Muscle layer of duodenum (tissue), 2 donors: ENCODE measurements around the gene DRD2.

Source experiments
- H3K27ac ChIP-seq: one replicate; pipeline ENCODE4 v1.7.0; 2013; ENCODE audit warnings: mild to moderate bottlenecking, low read length
- H3K27me3 ChIP-seq: one replicate; pipeline ENCODE4 v1.7.0; 2013; ENCODE audit warnings: low read depth, mild to moderate bottlenecking, control low read depth, low read length
- H3K36me3 ChIP-seq, 2 donors: one replicate each; pipeline ENCODE4 v1.7.0; 2013; ENCODE audit warnings: low read length in 2 of 2, control low read depth in 1 of 2, mild to moderate bottlenecking in 1 of 2; ENCODE audit not compliant: insufficient read depth in 2 of 2, control insufficient read depth in 1 of 2
- H3K4me1 ChIP-seq, 2 donors: one replicate each; pipeline ENCODE4 v1.7.0; 2013; ENCODE audit warnings: low read length in 2 of 2, mild to moderate bottlenecking in 2 of 2, control low read depth in 1 of 2, moderate library complexity in 1 of 2; ENCODE audit not compliant: insufficient read depth in 2 of 2, control insufficient read depth in 1 of 2
- H3K4me3 ChIP-seq, 2 donors: one replicate each; pipeline ENCODE4 v1.7.0; 2013; ENCODE audit warnings: low read length in 2 of 2, low read depth in 1 of 2, mild to moderate bottlenecking in 1 of 2
- H3K9me3 ChIP-seq, 2 donors: one replicate each; pipeline ENCODE4 v1.7.0; 2013; ENCODE audit warnings: low read length in 2 of 2, control low read depth in 1 of 2, mild to moderate bottlenecking in 1 of 2; ENCODE audit not compliant: control insufficient read depth in 1 of 2
- donor health status: healthy.

Gene DRD2

GRCh38 chr11:113411536-113411935 is 63.7 kb downstream of the DRD2 start:
- H3K4me3 ChIP-seq = no peak overlapping the region
- no peaks in the 10 kb centered on the region for H3K9me3 ChIP-seq
- H3K4me1 ChIP-seq = no peaks in the 10 kb centered on the region
- no peaks in the 10 kb centered on the region for H3K27me3 ChIP-seq
- no peaks in the 10 kb centered on the region for H3K36me3 ChIP-seq
- no peak overlapping the region for H3K27ac ChIP-seq

DNA sequence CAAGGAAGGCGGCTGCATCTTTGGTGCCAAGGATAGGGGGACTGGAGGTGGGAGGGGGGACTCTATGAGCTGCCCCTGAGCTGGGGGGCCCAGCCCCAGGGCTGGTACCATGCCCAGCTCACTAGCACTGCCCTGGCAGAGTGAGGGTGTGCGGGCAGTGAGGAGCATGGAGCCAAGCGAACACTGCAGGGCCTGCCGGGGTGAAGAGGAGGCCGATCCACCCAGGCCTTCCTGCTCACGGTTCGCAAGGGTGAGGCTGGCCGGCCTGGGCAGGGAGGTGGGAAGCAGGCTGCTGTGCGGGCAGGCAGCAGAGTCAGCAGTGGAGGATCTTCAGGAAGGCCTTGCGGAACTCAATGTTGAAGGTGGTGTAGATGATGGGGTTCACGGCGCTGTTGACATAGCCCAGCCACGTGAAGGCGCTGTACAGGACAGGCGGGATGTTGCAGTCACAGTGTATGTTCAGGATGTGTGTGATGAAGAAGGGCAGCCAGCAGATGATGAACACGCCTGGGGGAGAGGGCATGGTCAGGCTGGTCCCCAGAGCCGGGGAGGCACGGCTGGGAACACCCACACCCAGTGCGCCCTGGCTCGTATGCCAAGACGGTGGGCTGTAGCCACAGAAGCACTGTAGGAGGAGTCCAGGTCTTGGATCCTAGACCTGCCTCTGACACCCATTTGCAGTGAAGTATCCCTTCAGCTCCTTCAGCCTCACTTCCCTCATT is 64.6 kb downstream of the DRD2 start:
- H3K4me3 ChIP-seq = no peak overlapping the region
- no peaks in the 10 kb centered on the region for H3K4me1 ChIP-seq
- H3K36me3 ChIP-seq = no peaks in the 10 kb centered on the region
- no peak overlapping the region for H3K27ac ChIP-seq
- H3K27me3 ChIP-seq = no peaks in the 10 kb centered on the region
- no peaks in the 10 kb centered on the region for H3K9me3 ChIP-seq

DNA sequence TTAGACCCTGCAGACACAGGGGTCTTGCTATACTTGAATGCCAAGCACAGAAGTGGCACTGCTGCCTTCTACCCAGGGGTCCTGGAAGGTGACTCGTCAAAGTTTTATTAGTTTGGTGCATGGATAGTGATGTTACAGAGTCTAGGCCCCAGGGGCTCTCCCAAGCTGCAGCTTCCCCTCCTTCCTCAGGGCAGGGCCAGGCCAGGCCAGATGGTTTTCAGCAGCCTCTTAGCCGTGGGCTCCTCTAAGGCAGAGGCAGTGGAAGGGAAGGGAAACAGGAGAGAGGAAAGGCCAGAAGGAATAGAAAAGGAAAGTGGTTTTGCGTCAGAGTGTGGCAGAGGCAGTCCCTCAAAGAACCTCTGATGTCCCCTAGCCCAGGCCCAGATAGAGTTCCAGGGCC is 65.7 kb downstream of the DRD2 start:
- H3K27ac ChIP-seq = no peak overlapping the region
- H3K9me3 ChIP-seq = no peaks in the 10 kb centered on the region
- H3K4me1 ChIP-seq = no peaks in the 10 kb centered on the region
- no peaks in the 10 kb centered on the region for H3K36me3 ChIP-seq
- no peaks in the 10 kb centered on the region for H3K27me3 ChIP-seq
- no peak overlapping the region for H3K4me3 ChIP-seq

DNA sequence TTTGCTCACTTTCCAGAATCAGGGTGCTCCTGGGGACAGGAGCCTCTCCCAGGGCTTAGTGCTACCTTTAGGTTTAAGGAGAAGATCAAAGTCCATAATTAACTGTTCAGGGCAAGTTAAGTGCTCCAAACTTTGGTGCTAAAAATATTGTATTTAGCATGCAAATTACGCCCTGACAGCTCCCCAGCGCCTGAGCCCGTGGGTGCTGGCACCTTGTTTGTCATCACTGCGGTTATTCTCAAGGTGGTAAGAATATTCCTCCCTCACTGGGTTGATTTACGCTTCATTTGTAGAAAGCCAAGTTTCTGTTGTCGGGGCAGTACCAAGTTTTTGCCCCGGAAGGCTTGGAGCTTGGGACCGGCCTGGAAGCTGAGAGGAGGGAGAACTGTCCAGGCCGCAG is 66.3 kb downstream of the DRD2 start:
- Histone ChIP-seq H3K4me1 (no peaks in the 10 kb centered on the region), H3K27me3 (no peaks in the 10 kb centered on the region), H3K36me3 (no peaks in the 10 kb centered on the region), H3K9me3 (no peaks in the 10 kb centered on the region), H3K4me3 (no peak overlapping the region), H3K27ac (no peak overlapping the region)

GRCh38 chr11:113408206-113408605 is 67.0 kb downstream of the DRD2 start:
- H3K27ac ChIP-seq = no peak overlapping the region

GRCh38 chr11:113407163-113407562 is 68.0 kb downstream of the DRD2 start:
- H3K27ac ChIP-seq = no peak overlapping the region
- no peaks in the 10 kb centered on the region for H3K4me1 ChIP-seq
- H3K27me3 ChIP-seq = no peaks in the 10 kb centered on the region
- H3K4me3 ChIP-seq = no peak overlapping the region
- no peaks in the 10 kb centered on the region for H3K9me3 ChIP-seq
- no peaks in the 10 kb centered on the region for H3K36me3 ChIP-seq

More at GRCh38 chr11:113408206-113408605, 67.0 kb downstream of the DRD2 start:
- Histone ChIP-seq H3K36me3 (no peaks in the 10 kb centered on the region), H3K9me3 (no peaks in the 10 kb centered on the region), H3K4me3 (no peak overlapping the region), H3K4me1 (no peaks in the 10 kb centered on the region), H3K27me3 (no peaks in the 10 kb centered on the region)

DNA sequence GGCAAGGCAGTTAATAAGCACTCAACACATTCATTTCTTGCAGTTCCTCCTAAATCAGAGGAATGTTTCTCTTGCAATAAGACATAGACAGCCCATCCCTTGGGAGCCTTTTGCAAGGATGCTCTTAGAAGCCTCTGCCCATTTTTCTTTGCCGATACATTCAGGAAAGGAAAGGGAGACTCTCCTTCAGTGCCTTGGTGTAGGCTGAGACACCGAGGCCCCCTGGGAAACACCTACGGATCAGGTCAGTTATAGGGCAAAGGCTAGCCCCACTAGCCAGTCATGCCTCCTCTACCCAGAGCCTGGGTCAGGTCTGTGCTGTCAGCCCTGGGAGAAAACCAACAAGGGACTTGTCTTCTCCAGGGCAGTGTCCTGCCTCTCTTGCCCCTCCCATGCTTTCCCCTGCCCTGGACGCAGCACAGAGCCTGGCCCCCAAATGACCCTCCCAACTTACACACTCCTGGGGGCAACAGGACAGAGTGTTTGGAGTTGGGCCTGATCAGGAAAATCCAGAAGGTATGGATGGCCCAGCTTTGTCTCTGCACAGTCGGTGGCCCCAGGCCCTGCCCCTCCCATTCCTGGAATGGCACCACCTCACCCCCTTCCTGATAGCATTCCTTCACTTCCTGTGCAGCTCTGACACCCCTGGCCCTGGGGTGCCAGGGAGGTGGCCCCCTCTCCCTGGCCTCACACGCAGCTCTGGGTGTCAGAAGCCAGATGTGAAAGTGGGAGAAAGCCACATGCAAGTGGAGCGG is 69.3 kb downstream of the DRD2 start:
- Histone ChIP-seq H3K4me3 (no peak overlapping the region), H3K4me1 (no peaks in the 10 kb centered on the region), H3K27ac (no peak overlapping the region), H3K36me3 (no peaks in the 10 kb centered on the region), H3K27me3 (no peaks in the 10 kb centered on the region), H3K9me3 (no peaks in the 10 kb centered on the region)

GRCh38 chr11:113404859-113405430 is 70.3 kb downstream of the DRD2 start:
- H3K4me1 ChIP-seq = no peaks in the 10 kb centered on the region
- no peaks in the 10 kb centered on the region for H3K27me3 ChIP-seq
- no peaks in the 10 kb centered on the region for H3K36me3 ChIP-seq
- no peak overlapping the region for H3K27ac ChIP-seq
- no peak overlapping the region for H3K4me3 ChIP-seq
- H3K9me3 ChIP-seq = no peaks in the 10 kb centered on the region

DNA sequence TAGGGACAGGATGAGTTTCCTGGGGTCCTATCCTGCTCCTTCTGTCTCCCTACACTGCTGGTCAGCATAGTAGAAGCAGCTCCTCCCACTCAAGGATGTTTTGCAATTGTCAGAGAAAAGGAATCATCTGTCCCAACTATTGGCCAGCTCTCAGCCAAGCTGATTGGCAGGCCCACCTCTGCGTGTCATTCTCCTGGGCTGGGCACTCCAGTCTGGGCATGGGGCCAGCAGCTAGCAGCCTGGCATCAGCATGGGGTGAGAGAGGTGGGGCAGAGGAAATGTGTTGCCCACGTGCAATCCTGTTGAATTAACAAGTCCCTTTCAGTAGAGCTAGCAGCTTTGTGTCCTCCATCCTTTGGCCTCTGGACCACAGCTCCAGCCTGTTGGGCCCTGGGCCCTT is 73.5 kb downstream of the DRD2 start:
- H3K9me3 ChIP-seq = no peaks in the 10 kb centered on the region
- H3K27me3 ChIP-seq = no peaks in the 10 kb centered on the region
- no peaks in the 10 kb centered on the region for H3K36me3 ChIP-seq
- H3K4me3 ChIP-seq = no peak overlapping the region
- no peak overlapping the region for H3K27ac ChIP-seq
- no peaks in the 10 kb centered on the region for H3K4me1 ChIP-seq

DNA sequence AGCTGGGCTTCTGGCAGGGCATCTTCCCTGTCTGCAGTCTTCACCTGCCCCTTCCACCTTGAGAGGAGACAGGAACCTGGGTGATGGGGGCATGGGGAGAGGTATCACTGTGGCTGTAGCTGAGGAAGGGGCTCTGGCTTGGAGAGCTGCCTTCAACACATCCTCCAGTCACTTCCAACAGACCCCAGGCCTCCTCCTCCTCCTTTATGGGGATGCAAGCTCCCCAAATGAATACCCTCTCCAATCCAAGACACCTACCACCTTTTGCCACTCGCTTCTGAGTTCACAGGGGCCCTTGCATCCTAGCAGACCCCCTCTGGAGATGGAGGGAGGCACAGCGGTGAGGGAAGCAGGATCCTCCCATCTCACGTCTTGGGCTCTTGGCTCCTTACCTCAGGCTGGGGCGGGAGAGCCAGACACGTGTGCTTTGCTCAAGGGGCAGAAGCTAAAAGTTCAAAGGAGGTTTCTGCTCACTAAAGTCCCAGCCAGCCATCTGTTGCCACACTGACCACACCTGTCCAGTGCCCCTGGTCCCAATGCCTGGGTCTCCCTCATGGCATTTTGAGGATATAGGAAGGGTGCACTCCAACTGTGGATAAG is 74.5 kb downstream of the DRD2 start:
- Histone ChIP-seq H3K4me3 (no peak overlapping the region), H3K36me3 (no peaks in the 10 kb centered on the region), H3K27me3 (no peaks in the 10 kb centered on the region), H3K4me1 (no peaks in the 10 kb centered on the region), H3K9me3 (no peaks in the 10 kb centered on the region), H3K27ac (no peak overlapping the region)

GRCh38 chr11:113398669-113399430 is 76.3 kb downstream of the DRD2 start:
- Histone ChIP-seq H3K36me3 (no peaks in the 10 kb centered on the region), H3K4me3 (no peak overlapping the region), H3K9me3 (no peaks in the 10 kb centered on the region), H3K4me1 (no peaks in the 10 kb centered on the region), H3K27ac (no peak overlapping the region), H3K27me3 (no peaks in the 10 kb centered on the region)
